Measurements from ENCODE around the gene KLK10.

GRCh38 chr19:51044327-51044726 lies 24.8 kb upstream of the KLK10 start:
- no peak for TF ChIP-seq GATA2 (IDR thresholded peaks at IDR 0.05; ENCODE audit: low read depth, low read length)
- TF ChIP-seq GATA3 (IDR thresholded peaks at IDR 0.05; ENCODE audit: low read depth, low read length) = no peak

All from SH-SY5Y (cell line).